Measurements from ENCODE around the gene ODF4. TPM values are rescaled to one million over a fixed set of nuclear protein-coding genes. Genes with fewer than 3 reads are reported as not detected.
A peak's percentile ranks its signal among the peaks of the same experiment; 100 is the strongest.

The ODF4 gene, protein sequence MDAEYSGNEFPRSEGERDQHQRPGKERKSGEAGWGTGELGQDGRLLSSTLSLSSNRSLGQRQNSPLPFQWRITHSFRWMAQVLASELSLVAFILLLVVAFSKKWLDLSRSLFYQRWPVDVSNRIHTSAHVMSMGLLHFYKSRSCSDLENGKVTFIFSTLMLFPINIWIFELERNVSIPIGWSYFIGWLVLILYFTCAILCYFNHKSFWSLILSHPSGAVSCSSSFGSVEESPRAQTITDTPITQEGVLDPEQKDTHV
- total RNA-seq (2014; rRNA removed; shearing (Covaris generic)) = not detected in 2 replicates

DNA sequence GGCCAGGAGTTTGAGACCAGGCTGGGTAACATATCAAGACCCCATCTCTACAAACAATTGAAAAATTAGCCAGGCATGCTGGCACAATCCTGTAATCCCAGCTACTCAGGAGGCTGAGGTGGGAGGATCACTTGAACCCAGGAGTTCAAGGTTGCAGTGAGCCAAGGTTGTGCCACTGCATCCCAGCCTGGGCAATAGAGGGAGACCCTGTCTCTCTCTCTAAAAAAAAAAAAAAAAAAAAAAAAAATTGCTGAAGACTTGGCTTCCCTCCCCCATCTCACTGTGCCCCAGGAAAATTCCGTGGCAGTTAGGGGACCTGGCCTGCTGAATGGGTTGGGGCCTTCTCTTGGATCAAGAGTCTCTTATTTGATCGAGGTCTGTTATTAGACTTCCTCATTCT lies at the start of gene ODF4:
TSS of gene ODF4 (plus strand) at position 301 of the 400 bp plus-strand sequence. CDS start 212 bp downstream, outside the sequence.
- no peak for DNase-seq (ENCODE audit: low read depth)

DNA sequence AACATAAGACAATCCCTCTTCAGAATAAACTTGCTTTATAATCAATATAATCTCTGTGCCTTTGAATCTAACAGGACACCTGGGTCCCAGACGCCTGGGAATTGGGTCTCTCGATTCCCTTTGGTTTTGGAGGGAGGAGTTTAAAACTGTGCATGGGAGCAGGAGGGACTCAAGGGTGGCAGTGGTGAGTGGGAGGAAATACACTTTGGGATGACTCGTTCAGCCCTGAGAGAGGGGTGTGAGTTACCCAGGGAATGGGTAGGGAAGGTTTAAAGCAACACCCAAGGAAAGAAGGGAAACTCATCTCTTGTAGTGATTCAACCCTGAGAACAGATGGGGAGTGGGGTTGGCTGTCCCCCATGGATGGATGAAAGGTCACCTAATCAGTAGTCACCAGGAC lies 49.6 kb upstream of the ODF4 start:
- DNase-seq (ENCODE audit: low read depth) = no peak

DNA sequence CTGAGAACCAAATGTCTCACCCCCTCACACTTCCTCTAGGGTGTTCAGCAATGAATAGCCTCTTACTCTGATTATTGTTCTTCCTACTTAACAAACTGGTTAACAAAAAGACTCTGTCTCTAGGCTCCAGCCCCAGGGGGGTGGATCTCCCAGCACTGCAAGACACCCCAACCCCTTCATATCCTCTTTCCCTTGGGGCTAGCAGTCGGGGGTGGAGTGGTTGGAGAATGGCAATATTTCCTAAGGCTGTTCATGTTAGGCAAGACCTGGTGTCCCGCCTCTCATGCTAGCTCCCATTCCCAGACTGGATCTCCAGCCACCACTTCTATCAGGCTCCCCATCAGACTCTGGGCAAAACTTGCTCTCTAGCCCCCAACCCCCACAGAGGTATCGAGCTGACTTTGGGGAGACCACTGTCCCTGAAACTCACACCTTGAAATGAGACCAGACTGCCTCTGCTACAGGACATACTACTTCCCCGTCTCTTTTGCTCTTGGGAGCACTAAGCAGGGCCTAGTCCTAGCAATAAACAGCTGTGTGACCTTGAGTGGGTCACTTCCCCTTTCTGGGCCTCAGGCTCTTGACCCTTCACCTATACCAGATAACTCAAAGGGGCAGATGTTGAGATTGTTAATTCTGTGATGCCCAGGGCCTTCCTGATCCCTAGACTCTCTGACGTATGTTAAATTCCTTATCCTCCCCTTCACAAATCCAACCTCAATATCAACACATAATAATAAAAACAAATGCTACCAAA lies 46.8 kb upstream of the ODF4 start:
- DNase-seq (ENCODE audit: low read depth) = no peak

DNA sequence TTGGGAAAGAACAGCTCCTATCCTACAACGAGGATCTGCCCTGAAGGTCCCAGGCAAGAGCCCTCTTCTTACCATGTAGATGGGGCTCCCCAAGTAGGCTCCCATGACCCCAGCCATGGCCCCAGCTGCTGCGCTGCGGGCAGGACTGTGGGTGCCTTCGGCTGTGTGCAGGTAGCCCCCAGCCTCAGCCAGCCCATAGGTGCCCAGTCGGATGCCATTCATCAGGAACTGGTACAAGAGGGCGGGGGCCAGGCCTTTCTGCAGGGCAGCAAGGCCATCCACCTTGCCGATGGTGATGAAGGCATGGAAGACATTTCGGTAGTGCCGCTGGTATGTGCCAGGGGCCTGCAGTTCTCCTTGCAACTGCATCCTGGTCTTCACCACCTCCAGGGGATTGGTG lies 45.3 kb upstream of the ODF4 start:
- no peak for DNase-seq (ENCODE audit: low read depth)

DNA sequence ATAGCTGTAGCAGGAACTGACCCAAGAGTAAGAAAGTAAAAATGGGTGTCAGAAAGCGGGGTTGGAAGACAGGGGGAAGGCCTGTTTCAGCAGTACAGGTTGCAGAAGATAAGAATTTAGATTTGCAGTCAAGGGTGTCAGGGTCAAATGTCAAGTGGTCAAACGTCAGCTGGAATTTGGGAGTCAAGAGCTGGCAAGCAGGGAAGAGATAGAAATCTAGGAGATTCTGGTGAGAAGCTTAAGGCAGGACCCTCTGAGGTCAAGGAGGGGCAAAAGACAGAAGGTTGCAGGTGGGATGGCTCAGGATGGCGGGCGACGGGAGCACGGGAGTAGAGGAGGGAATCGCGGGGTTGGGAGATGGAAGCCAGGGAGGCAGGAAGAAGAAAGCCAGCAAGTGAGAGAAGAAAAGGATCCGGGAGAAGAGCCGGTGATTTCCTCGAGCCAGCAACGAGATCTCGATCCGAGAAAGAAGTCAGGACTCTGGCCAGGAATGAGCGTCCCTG lies 44.8 kb upstream of the ODF4 start:
- DNase-seq (ENCODE audit: low read depth) = no peak

DNA sequence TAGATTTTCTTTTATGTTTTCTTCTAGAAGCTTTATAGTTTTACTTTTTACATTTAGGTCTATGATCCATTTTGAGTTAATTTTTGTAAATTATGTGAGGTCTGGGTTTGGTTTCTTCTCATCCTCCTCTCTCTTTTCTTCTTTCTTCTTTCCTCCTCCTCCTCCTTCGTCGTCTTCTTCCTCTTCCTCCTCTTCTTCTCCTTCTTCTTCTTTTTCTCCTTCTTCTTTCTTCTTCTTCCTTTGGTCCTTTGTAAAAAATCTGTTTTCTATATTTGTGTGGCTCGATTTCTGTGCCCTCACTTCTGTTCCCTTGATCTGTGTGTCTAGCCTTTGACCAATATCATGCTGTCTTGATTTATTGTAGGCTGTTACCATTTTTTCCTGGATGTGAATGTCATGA lies 39.4 kb upstream of the ODF4 start:
- no peak for DNase-seq (ENCODE audit: low read depth)

DNA sequence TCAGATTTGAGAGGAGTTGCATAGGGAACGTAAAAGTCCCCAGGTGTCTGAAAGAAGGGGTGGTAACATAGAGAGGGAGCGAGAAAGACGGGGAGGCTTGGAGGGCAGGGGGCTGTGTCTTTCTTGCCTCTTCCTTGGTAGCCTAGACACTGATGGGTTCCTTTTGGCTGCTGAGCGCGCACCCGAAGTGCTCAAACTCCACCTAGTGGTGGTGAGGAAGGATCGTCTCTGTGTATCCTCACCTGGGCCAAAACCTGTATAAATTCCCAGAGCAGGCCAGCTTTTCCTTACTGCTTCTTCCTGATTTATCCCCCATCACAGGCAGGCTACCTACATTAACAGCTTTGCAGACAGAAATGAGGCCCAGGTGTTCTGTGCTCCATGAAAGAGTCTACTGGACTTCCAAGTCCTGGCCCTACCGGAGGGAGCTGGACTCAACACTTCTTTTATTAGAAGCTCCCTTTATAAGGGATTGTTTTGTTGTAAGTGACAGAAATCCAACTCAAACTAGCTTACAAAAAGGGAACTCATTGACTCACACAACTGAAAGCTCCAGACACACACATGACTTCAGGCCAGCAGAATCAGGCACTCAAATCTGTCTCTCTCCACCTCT lies 38.9 kb upstream of the ODF4 start:
- peak; percentile 59 for DNase-seq (ENCODE audit: low read depth)

DNA sequence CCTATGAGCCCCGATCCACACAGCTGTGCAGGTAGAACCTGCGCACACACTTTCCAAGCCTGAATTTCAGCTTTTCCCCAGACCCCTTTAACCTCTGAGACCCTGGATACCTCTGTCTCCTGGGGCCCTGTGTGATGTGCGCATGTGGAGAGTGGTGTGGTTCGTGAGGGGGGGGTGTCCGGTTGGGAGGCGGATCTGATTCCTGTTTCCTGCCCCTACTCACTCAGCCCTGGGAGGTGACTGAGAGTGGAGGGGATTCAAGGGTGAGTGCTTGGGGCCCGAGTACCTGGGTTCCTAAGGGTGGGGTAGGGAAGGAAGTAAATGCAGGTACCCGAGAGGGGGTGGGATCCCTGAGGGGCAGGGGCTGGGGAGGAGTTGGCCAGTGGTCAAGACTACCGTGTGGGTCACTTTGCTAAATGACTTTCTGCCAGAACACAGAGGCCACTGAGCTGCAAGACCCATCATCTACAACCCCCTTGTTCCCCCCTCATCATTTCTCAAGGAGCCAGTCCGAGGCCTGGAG lies 29.0 kb upstream of the ODF4 start:
- no peak for DNase-seq (ENCODE audit: low read depth)

DNA sequence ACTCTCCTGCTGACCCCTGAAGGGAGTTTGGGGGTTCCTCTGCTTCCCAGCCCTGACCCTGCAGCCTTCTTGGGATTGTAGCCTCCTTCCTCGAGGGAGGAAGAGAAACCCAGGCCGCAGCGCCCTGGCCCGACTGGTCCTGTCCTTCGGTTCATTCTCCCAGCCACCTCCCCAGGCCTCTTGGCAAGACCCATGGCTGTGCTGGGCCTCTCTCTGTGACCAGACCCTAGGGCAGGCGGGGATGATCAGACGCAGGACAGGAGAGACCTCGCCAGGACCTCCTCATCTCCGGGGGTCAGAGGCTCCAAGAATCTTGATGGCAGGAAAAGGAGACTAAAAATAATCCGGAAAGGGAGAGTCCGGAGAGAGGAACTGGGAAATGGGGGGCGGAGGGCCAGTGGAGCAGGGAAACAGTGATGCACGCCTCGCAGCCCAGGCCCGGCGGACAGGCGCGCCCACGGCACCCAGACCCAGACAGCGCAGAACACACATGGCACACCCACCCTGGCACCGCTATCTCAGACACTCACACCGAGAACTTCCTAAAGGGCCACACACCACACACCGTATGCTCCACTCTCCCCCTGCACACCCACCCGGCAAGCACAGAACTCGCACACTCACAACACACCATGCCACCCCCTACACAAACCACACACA lies 28.4 kb upstream of the ODF4 start:
- DNase-seq (ENCODE audit: low read depth) = no peak

DNA sequence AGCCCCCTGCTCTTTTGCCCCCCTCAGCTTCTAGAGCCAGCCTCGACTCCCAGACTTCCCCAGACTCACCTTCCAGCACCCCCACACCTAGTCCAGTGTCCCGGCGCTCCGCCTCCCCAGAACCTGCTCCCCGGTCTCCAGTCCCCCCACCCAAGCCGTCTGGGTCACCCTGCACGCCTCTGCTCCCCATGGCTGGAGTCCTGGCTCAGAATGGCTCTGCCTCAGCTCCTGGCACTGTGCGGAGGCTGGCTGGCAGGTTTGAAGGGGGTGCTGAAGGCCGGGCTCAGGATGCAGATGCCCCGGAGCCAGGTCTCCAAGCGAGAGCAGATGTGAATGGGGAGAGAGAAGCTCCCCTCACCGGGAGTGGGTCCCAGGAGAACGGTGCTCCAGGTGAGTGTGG lies 27.4 kb upstream of the ODF4 start:
- DNase-seq (ENCODE audit: low read depth) = no peak

DNA sequence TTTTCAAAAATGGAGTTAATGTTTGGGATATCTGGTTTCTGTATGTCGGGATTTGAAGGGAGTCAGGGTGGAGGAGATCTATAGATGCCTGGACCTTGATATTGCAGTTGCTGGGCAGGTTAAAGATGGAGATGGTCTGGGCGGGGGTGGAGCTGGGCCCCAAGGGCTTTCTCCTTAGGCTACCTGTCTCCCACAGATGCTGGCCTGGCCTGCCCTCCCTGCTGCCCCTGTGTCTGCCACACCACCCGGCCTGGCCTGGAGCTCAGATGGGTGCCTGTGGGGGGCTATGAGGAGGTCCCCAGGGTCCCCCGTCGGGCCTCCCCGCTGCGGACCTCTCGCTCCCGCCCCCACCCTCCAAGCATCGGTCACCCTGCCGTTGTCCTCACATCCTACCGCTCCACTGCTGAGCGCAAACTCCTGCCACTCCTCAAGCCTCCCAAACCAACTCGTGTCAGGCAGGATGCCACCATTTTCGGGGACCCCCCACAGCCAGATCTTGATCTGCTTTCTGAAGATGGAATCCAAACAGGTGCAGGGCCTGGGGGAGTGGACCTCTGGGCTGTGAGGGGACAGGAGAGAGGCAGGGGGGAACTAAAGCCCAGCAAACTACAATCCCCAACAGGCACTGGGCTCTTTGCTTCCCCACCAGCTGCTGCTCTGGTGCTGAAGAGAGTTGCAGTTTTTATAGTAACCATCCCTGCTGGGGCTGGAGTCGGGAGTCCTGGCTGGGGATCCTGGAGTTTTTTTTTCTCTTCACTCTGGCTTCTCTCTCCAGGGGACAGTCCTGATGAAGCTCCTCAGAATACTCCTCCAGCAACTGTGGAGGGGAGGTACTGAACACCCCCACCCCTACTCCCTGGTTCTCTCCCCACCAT lies 26.7 kb upstream of the ODF4 start:
- DNase-seq (ENCODE audit: low read depth) = no peak

DNA sequence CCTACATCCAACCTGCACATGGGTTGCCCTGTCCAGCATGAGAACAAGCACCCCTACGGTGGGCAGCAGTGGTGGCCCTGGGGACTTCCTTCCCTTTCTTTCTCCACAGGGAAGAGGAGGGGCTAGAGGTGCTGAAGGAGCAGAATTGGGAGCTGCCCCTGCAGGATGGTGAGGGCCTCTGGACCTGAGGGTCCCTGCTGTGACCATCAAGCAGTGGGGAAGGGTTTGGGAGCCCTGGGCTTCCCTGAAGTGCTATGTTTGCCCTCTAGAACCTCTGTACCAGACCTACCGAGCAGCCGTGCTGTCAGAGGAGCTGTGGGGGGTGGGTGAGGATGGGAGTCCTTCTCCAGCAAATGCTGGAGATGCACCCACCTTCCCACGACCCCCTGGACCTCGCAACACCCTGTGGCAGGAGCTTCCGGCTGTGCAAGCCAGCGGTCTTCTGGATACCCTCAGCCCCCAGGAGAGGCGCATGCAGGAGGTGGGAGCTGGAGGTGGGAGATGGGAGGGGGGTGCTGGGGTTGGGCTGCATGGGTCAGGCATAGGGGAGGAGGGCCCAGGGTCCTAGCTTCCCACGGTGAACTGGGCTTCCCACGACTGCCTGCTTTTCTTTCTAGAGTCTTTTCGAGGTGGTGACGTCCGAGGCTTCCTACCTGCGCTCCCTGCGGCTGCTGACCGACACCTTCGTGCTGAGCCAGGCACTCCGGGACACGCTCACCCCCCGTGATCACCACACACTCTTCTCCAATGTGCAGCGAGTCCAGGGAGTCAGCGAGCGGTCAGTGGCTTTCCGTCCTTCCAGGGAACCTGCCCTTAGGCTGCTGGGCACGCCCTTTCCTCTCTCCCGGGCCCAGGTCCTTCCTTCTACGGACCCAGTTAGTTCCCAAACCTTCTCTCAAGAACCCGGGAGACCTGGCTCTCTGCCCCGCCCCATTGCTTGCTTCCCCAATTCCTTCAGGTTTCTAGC lies 24.6 kb upstream of the ODF4 start:
- no peak for DNase-seq (ENCODE audit: low read depth)

DNA sequence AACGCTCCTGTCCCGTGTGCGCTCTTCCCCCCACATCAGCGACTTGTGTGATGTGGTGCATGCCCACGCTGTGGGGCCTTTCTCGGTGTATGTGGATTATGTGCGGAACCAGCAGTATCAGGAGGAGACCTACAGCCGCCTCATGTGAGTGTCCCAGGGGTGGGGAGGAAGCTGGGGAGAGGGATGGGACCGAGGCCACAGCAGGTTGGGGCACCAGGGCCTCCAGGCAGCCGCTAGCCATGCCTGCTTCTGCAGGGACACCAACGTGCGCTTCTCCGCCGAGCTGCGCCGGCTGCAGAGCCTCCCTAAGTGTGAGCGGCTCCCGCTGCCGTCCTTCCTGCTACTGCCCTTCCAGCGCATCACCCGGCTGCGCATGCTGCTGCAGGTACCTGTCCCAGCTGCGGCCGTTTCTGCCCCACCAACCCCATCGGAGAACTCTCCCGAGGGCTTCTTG lies 23.8 kb upstream of the ODF4 start:
- DNase-seq (ENCODE audit: low read depth) = no peak

DNA sequence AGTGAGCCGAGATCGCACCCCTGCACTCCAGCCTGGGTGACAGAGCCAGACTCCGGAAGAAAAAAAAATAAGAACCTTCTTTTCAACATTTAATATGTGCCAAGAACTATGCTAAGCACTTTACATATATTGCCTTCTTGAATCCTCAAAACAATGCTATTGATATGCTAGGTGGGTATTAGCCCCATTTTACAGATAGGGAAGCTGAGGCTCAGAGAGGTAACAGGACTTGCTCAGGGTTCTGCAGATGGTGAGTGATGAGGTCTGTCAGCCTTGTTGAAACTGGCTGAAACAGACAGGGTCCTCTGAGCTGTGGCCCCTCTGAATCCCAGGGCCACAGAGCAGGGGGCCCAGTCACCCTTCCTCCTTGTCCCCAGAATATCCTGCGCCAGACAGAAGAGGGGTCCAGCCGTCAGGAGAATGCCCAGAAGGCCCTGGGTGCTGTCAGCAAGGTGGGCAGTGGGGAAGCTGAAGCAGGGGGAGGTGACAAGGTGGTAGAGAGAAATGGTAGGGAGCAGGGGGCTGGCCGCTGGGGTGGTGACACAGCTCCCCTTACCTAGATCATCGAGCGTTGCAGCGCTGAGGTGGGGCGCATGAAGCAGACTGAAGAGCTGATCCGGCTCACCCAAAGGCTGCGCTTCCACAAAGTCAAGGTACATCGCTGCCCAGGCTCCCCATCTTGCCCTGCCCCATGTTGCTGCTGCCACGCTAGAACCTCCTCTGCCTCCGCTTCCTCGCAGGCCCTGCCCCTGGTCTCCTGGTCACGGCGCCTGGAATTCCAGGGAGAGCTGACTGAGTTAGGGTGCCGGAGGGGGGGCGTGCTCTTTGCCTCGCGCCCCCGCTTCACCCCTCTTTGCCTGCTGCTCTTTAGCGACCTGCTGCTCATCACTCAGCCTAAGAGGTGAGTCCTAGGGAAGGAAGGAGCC lies 21.4 kb upstream of the ODF4 start:
- DNase-seq (ENCODE audit: low read depth) = no peak

DNA sequence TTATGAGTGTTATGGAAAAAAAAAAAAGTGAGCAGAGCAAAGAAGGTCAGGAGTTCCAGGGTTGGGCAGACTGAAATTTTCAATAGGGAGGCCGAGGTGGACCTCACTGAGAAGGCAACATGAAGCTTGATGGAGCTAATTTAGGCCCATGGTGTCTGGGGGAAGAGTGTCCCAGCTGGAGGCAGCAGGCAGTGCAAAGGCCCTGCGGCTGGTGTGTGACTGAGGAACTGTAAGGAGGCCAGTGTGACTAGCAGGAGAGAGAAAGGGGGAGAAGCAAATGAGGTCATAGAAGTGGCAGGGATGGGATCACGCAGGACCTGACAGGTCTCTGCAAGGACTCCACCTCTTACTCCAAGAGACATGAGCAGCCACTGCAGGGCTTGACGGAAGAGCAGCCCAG lies 19.4 kb upstream of the ODF4 start:
- no peak for DNase-seq (ENCODE audit: low read depth)

DNA sequence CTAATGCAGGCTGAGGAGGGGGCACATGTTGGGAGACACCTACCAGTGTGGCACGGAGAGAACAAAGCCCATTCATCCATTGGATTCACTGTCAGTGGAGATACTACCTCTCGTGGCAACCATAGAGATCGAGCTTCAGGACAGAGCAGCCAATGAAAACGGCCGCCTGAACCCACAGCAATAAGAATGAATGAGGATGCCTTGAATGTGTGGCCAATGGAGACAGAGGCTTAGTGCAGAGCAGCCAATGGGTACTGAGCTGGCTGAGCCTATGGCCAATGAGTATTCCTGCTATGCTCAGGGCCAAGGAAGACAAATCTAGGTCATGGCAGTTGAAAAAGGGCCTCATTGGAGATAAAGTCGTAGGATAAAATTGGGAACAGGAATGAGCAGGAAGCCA lies 18.6 kb upstream of the ODF4 start:
- no peak for DNase-seq (ENCODE audit: low read depth)

DNA sequence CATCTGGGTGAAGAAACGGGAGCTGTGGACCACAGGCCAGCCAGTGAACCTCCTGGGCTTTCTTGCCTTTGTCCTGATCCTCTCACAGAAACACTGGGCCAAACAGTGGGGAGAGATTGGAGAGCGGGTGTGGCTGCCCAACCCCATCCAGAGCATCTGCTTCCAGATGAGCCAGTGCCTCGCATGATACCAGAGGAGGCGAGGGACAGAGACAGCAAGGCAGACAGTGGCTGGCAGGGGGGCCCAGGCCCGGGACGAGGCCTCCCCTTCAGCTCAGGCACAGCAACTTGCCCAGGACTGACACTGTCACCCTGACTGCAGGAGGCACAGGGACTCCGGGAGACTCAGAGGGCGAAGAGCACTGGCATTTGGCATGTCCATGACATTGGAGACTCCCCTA lies 17.6 kb upstream of the ODF4 start:
- DNase-seq (ENCODE audit: low read depth) = no peak

DNA sequence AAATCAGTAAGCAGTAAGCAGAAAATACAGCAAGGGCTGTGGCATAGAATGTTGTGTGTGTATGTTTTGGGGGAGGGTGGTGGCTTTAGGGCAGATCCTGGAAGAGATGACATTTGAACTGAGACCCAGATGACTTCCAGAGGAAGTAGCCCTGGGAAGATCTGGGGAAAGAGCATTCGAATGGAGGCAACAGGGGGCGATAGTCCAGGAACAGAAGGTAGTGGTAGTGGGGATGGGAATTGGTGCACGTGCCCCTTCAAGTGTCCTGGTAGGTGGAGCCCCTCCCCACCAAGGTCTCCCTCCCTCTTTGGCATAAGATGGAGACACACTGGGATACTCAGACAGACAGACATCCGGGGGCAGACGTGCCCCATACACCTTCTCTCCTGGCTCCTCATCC lies 15.5 kb upstream of the ODF4 start:
- no peak for DNase-seq (ENCODE audit: low read depth)

DNA sequence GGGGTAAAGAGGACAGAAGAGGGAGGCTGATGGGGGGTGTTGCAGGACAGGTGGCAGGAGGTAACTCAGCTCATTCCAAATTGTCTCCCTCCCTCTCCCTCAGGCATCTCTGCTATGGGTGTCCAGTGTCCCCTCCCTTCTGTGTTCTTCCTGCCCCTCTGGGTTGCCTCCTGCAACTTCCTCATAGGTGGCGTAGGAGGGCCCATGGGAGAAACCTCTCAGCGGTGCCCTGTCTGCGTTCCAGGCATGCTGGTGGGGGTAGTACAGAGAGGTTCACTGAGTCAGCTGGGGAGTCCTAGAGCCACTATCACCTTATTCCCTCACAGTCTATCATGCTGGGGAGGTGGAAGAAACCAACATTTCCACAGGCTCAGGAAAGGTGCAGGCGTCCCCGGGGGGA lies 14.7 kb upstream of the ODF4 start:
- DNase-seq (ENCODE audit: low read depth) = no peak
